HG03159 (cell line): ENCODE results near the gene TOMT.

ENCODE experiments used
- ATAC-seq: cut with Tn5 transposase; IDR thresholded peaks from one replicate; pipeline ENCODE4 v1.9.1; 2021; ENCODE audit warnings: mild to moderate bottlenecking, moderate library complexity; ENCODE audit not compliant: unreplicated experiment

TOMT gene

DNA sequence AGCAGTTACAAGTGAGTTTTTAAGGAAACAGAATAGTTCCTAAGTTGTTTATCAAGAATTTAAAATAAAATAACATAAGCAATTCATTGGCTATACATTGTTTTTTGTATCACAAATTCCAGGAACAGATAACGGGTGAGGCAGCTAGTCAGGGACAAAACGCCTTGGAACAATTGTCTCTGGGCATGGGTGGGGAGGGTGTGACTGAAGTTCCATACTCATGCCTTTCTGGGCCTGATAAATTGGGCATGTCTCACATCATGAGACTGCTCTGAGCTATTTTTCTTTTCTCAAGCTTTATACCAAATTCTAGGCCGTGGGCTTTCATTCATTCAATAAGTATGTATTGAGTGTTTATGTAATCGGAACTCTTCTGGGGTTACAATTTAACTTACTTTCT is 51.4 kb downstream of the TOMT start:
- no peak for ATAC-seq
